ACHN (cell line): ENCODE measurements around the gene RIN1.
"Not testable (repeated sequence)": the region's sequence is repeated elsewhere in the genome, so short reads cannot be mapped to it uniquely, and the experiment has no call there.

Experiments used
- DNase-seq: peaks from one replicate; pipeline ENCODE4 v3.0.0-alpha.2; 2015
- in situ Hi-C: cut with HindIII; loops from 2 replicates; pipeline ENCODE4 v1.10.0; 2017; ENCODE audit warnings: low sequenced_read_pairs, low pct_ligation_motif_present, low pct_unique_long_range_greater_than_20kb

Gene RIN1

DNA sequence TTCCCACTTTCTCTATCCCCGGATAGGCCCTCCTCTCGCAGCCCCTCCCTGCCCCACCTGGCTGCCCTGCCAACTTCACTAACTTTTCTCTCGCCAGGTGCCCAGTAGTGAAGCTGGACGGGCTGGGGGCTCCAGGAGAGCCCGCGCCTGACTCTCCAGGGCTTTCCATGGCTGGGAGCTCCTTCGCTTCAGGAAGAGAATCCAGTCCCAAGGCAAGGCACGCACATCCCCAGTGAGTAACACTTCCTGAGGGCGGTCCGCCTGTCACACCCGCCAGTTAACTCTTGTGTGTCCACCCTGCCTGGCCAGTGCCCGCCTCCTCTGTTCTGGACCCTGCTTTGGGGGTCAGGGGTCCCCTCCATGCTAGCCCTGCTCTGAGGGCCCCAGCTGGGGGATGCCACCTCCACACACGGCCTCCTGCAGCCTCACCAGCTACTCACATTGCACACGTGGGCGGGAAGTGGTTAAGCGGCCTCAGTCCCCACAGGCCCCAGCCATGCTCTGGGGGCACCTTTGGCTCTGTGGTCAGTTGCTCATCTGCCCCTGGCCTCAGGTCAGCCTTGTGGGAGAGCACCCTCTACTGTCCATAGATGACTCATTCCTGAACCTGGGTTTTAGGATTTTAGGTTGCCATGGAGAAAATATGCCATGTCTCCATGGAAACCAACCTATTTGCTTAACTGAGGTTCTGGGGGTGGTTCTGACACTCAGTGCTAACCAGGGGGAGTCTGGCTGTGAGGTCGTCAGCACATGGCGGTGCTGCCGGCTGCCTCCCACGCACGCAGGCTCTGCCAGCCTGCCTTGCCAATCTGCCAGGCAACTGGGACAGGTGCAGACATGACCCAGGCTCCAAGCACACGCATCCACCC, at the start of gene RIN1:
Gene RIN1 (minus strand): TSS at position 201 of the 869 bp plus-strand sequence. CDS start 32 bp downstream, at position 169.
- peak; percentile 96 for DNase-seq
- in situ Hi-C loops: no loop called here

- in situ Hi-C loops, DNase-seq: not testable (repeated sequence)
These were observed 48.1 kb upstream of the RIN1 start for GRCh38 chr11:66384316-66384715.

GRCh38 chr11:66380264-66380663, 44.0 kb upstream of the RIN1 start:
- DNase-seq, in situ Hi-C loops: not testable (repeated sequence)

DNA sequence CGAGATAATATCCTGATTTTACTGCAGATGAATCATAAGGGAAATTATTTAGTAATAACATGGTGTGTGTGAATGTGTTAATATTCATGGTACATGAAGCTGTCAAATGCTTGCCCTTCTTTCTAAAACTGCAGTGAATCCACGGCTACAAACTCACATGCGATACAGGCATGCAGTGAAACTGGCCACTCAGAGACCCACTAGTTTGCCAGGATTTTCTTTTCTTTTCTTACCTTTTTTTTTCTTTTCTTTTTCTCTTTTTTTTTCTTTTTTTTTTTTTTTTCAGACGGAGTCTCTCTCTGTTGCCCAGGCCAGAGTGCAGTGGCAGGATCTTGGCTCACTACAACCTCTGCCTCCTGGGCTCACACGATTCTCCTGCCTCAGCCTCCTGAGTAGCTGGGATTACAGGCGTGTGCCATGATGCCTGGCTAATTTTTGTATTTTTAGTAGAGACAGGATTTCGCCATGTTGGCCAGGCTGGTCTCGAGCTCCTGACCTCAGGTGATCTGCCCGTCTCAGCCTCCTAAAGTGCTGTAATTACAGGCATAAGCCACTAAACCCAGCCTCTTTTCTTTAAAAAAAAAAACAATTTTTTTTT, 37.6 kb upstream of the RIN1 start:
- in situ Hi-C loops, DNase-seq: not testable (repeated sequence)

DNA sequence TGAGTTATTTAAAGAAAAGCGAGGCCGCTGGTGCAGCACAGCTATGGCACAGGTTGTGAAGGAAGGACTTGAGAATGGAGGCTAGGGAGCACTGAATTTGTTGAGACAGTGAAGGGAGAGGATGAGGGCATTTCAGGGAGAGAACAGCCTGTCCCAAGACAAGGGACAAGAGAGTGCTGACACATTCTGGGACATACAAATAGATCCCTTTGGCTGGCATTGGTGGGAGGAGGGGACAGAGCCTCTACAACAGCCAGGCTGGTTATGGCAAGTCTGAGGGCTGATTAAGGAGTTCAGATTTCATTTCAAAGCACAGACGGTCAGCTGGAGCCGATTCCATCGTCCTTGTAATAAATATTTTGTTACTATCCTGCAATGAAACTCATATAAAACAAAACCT, 37.0 kb upstream of the RIN1 start:
- in situ Hi-C loops: no loop called here

DNA sequence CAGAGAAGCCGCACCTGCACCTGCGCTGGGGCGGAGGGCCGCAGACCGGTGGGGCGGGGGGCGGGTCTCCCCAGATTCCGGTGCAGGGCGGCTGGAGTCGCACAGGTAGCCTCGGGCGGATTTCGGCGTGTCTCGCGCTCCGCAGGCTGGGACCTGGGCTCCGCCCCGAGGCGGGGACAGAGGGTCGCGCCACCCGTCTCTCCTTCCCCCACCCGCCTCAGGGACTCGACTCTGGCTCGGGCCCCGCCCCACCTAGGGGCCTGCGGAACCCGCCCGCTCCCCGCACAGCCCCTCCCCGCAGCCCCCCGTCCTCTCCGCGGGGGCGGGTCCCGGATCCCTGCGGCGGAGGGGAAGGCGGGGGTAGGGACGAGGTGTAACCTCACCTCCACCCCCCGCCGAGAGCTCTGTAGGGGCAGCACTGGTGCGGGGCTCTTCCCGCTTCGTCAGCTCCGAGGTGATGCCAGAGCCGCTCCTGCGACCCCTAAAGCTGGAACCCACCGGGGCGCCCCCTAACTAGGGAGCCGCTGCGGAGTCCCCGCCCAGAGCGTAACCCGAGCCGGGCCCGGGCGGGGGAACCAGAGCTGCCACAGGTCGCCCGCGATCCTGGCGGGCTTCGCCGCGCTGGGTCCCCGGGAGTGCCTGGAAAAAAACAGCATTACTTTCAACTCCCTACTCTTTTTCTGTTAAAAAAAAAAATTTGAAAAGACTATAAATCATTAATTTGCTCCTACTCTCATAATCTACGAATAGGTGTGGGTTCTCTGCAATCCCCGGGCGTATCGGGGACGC, 35.6 kb upstream of the RIN1 start, which contains the start of gene SLC29A2:
Gene SLC29A2 (minus strand): TSS at position 134 of the 789 bp plus-strand sequence. CDS start 169 bp downstream, outside the sequence.
- peak; percentile 76 for DNase-seq
- in situ Hi-C loops: no loop called here

More for the DNA sequence above, 37.0 kb upstream of the RIN1 start:
- DNase-seq: no peak

- DNase-seq: no peak
- in situ Hi-C loops: no loop called here
These were observed 33.0 kb upstream of the RIN1 start for GRCh38 chr11:66369073-66369894.

- DNase-seq: no peak
- in situ Hi-C loops: no loop called here
These were observed 32.2 kb upstream of the RIN1 start for GRCh38 chr11:66368484-66368883.

DNA sequence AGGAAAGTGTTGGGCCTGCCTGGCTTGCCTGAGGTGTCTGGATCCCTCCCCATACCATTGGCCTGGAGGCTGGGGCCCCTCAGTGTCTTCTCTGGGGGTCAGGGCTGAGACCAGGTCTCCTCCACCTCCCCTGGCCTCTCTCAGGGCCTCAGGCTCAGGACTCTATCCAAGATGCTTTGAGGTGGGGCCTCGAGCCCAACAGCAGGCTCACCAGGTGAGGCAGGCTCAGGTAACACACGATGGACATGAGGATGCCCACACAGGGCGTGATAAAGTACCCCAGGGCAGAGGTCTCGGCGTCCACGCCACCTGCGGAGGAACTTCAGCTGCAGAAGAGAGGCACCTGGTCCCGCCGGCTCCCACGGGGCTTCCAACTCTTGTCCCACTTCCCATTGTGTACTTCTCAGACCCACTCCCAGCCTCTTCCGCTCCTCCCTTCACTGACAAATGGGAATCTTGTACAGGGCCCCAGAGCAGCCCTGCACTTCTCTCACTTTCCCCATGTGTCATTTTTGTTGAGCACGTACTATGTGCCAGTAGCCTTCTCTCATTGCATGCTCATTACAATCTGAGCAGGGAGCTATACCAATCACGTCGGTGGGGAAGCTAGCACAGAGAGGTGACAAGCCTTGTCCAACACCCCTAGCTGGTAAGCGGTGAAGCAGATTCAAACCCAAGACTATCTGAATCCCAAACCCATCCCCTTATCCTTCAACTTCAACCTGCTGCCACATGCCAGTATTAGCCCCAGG, 31.5 kb upstream of the RIN1 start:
- in situ Hi-C loops: no loop called here
- no peak for DNase-seq

GRCh38 chr11:66366844-66367477, 30.7 kb upstream of the RIN1 start:
- in situ Hi-C loops: no loop called here

DNA sequence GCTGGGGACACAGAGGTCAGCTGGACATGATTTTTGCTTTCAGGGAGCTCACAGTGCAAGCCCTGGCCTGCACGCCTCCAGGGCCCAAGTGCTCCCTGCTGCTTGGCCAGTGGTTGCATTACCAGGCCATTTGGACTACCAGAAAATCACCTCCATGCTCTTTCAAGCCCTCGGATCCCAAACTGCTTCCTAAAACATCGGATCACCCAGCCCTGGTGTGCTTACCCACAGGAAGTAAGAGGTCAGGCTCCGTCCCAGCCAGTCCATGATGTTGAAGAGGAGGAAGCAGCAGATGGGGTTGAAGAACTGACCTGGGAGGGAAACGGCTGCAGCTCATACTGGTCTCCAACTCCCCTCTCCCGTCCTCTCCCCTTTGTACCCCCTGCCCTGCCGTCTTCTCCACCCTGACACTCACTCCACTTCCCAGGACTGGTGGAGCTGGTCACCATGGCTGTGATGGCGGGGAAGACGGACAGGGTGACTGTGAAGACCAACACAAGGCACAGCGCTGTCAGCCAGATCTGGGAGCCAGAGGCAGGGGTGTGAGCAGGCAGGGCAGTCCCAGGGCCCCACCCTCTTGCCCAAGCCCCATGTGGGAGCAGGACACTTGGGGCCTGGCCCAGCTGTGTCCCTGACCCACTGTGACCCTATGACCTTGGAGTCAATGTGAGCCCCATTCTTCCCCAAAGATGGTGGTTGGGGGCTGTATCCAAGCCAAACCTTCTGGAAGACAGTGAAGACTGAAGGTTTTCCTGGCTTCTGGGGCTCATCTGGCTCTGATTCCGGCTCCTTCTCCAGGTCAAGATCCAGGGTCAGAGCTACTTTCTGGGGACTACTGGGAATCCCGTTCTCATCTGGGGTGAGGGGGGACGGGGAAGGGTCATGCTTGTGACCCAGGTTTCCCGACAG, 29.7 kb upstream of the RIN1 start:
- DNase-seq: no peak
- in situ Hi-C loops: no loop called here

More at GRCh38 chr11:66366844-66367477, 30.7 kb upstream of the RIN1 start:
- DNase-seq: no peak

GRCh38 chr11:66365166-66365565, 28.9 kb upstream of the RIN1 start:
- in situ Hi-C loops: no loop called here
- no peak for DNase-seq

DNA sequence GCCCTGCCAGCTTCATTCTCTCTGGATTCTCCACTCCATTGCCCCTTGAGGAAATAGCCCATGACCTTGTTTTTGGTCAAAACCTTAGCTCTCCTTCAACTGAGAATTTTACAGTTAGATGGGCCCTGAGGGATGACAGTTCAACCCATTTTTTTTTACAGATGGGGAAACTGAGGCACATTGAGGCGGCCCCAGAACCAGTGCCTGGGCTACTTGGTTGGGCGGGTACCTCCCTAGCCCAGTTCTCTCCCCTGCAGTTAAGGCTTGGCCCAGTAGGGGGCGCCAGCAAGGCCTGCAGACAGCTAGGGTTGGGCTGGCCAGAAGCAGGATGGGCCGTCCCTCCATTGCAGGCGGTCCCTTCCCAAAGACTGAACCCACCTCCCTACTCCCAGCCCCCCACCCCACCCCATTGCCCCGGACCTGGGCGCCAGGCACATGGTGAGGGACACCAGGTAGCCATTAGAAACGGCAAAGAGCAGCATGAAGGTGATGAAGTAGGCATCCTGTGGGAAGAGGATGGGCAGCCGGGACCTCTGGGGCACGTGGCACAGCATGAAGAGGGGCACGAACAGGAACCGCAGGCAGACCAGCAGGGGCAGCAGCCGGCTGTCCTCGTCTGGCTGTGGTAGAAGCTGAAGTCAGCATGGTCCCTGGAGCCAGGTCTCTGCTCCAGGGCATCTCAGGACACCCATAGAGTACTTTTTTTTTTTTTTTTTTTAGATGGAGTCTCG, 27.7 kb upstream of the RIN1 start:
- peak; percentile 45 for DNase-seq
- in situ Hi-C loops: no loop called here

- DNase-seq: no peak
- in situ Hi-C loops: no loop called here
These were observed 27.0 kb upstream of the RIN1 start for GRCh38 chr11:66363187-66363601.

DNA sequence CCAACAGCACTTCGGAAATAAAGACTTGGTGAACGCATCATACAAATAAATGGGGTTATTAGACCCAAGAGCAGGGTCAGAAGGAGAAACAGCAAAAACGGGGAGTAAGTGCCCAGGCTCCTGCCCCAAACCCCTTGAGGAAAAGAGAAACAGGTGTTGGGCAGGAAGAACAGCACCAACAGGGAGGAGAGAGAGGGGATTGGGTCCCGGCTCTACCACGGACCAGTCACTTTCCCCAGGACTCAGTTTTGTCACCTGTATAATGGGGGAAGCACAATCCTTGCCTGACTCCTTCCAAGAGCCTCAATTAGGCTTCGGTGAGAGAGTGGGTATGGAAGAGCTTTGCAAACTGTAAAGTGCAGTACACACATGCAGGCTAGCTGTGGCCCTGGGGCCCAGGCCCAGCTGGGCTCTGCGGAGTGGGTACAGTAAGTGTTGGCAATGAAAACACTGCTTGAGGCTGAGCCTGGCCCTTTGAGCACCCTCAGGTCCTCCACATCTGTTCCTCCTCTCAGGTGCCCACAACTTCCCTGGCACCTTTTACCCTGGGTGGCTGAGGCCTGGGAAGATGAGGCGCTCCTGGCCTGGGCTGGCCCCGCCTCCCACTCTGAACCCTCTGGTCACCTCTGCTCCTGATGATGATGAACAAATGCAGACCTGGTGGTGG, 26.4 kb upstream of the RIN1 start:
- in situ Hi-C loops: no loop called here
- DNase-seq: no peak
